ENCODE data around the gene SORCS2. TPM values are rescaled to one million over a fixed set of nuclear protein-coding genes. Genes with fewer than 3 reads are reported as not detected.

The SORCS2 gene
- total and polyA plus RNA-seq, 4 donors: 0.05 to 8.4 (median 1.8) TPM

DNA sequence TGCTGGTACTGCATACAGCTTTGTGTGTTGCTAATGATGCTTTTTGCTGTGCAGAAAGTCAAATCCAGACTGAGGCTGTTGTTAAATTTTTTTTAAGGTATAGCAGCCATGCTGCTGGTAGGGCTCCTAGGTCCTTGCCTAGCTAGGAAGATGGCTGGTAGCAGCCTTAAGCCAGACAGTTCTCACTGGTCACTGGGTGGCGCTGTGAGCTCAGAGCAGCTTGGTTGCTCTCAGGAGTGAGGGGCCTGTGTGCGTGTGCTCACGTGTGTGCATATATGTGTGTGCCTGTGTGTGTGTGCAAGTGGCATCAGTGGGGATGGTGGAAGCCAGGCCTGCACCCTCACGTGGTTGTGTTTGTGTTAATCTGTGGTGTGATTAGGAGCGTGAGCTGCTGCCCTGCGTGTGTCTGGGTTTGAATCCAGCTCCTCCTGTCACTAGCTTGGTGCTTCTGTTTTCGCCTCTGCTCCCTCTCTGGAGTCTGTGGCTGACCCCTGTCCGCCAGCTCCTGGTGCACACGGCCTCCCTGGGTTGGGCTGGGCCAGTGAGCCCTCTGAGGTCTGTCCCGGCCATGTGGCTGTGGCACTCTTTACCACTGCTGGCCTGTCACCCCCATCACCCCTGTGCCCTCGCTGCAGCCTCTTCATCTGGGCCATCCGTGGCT is 46.1 kb downstream of the SORCS2 start:
- ATAC-seq (ENCODE audit: low FRiP score): no peak
- no peak for DNase-seq
- Histone ChIP-seq H3K9me3 (ENCODE audit: control insufficient read depth, low read length) (no peaks in the 10 kb centered on the region), H3K27ac (ENCODE audit: low read depth in 1 of 2, low read length in 2 of 2) (no peak overlapping the region), H3K27me3 (ENCODE audit: control insufficient read depth in 1 of 2, insufficient read depth in 2 of 2, low read length in 1 of 2) (no peaks in the 10 kb centered on the region), H3K4me1 (ENCODE audit: control insufficient read depth in 1 of 2, insufficient read depth in 2 of 2, low read length in 2 of 2) (no peaks in the 10 kb centered on the region), H3K36me3 (ENCODE audit: control insufficient read depth in 1 of 2, insufficient read depth in 2 of 2, low read length in 1 of 2) (no peaks in the 10 kb centered on the region), H3K4me3 (ENCODE audit: low read length in 2 of 2) (no peak overlapping the region)
- intact Hi-C loops (cut with DNase I): no loop called here
- 98 to 100% methylated on average over 12 of the region's 12 CpGs for WGBS, 2 donors

DNA sequence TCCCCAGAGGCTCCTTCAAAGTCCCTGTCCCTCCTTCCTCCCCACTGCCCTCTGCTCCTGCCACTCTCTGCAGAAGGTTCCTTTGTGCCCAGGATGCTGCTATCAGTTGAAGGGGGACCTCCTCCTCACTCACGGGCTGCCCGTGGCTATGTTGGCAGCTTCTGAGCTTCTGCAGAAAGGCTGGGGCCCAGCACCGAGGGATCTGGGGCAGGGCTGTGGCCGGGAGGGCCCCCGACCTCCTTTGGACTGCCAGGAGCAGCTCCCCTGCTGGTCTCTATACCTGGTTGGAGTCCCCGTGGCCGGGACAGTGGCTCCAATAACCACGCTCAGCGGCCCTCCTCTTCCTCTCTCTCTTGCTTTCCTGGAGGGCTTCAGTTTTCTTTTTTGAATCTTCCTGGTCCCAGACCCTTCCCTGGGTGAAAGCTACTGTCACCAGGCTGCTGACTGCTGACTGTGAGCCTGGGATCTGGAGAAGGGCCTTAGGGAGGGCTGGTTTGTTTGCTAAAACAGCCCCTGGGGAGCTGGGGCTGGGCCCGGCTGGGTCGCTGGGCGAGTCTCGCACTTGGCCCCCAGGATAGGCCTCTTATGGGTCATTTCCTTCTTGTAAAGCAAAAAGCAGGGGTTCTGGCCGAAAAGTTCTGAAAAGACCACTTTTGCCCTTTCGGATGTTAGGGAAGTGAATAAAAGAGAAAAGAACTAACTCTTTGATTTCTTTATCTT is 46.9 kb downstream of the SORCS2 start:
- Histone ChIP-seq H3K36me3 (ENCODE audit: control insufficient read depth in 1 of 2, insufficient read depth in 2 of 2, low read length in 1 of 2) (no peaks in the 10 kb centered on the region), H3K9me3 (ENCODE audit: control insufficient read depth, low read length) (no peaks in the 10 kb centered on the region), H3K4me3 (ENCODE audit: low read length in 2 of 2) (no peak overlapping the region), H3K27me3 (ENCODE audit: control insufficient read depth in 1 of 2, insufficient read depth in 2 of 2, low read length in 1 of 2) (no peaks in the 10 kb centered on the region), H3K27ac (ENCODE audit: low read depth in 1 of 2, low read length in 2 of 2) (no peak overlapping the region), H3K4me1 (ENCODE audit: control insufficient read depth in 1 of 2, insufficient read depth in 2 of 2, low read length in 2 of 2) (no peaks in the 10 kb centered on the region)
- intact Hi-C loops (cut with DNase I): no loop called here
- DNase-seq (no peak), ATAC-seq (ENCODE audit: low FRiP score) (no peak)
- 88 to 96% methylated on average over 15 of the region's 15 CpGs for WGBS, 2 donors

DNA sequence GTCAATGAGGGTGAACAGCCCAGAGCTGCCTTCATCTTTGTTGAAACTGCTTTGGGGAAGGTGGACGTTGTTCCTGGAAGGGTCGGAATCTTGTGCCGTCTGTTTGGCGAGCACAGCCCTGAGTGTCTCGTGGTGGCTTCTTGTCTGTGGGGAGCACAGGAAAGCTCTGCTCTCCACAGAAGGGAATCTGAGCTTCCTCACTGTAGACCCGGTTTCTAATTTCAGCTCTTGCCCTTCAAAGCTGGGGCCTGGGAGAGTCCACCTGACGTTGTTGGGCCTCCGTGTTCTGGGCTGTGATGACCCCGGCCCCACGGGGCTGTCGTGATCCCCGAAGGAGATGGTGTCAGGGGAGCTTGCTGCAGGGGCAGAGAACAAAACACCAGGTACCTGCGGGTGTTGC is 47.5 kb downstream of the SORCS2 start:
- no peaks in the 10 kb centered on the region for H3K4me1 ChIP-seq (ENCODE audit: control insufficient read depth in 1 of 2, insufficient read depth in 2 of 2, low read length in 2 of 2)
- H3K9me3 ChIP-seq (ENCODE audit: control insufficient read depth, low read length): no peaks in the 10 kb centered on the region
- H3K27me3 ChIP-seq (ENCODE audit: control insufficient read depth in 1 of 2, insufficient read depth in 2 of 2, low read length in 1 of 2): no peaks in the 10 kb centered on the region
- no peak overlapping the region for H3K27ac ChIP-seq (ENCODE audit: low read depth in 1 of 2, low read length in 2 of 2)
- no peak overlapping the region for H3K4me3 ChIP-seq (ENCODE audit: low read length in 2 of 2)
- DNase-seq (peak in 1 of 2 donors; percentile 27), ATAC-seq (ENCODE audit: low FRiP score) (no peak)
- intact Hi-C loops (cut with DNase I): no loop called here
- H3K36me3 ChIP-seq (ENCODE audit: control insufficient read depth in 1 of 2, insufficient read depth in 2 of 2, low read length in 1 of 2): no peaks in the 10 kb centered on the region
- 92 to 94% methylated on average over 13 of the region's 13 CpGs for WGBS, 2 donors

DNA sequence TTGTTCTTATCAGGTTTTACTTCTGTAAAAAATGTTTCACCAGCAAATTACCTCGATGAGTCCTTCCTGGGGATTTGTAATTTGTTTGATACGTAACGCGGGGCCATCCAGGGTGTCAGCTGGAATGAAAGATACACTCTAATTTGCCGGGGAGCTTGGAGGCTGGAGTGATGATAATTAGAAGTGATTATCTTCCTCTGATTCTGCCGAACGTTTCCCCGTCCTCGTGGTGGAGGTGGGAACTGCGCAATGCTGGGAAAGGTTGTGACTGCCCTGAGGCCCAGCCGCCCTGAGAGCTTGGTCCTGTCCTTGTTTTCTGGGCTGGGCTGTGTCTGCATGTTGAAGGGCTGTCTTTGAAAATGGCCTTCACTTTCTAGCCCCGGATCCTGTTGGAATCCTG is 48.0 kb downstream of the SORCS2 start:
- no peak overlapping the region for H3K27ac ChIP-seq (ENCODE audit: low read depth in 1 of 2, low read length in 2 of 2)
- no peaks in the 10 kb centered on the region for H3K36me3 ChIP-seq (ENCODE audit: control insufficient read depth in 1 of 2, insufficient read depth in 2 of 2, low read length in 1 of 2)
- H3K9me3 ChIP-seq (ENCODE audit: control insufficient read depth, low read length): no peaks in the 10 kb centered on the region
- peak in 1 of 2 donors; percentile 3 for DNase-seq
- no peak overlapping the region for H3K4me3 ChIP-seq (ENCODE audit: low read length in 2 of 2)
- no peak for ATAC-seq (ENCODE audit: low FRiP score)
- 92 to 94% methylated on average over 12 of the region's 12 CpGs for WGBS, 2 donors
- intact Hi-C loops (cut with DNase I): no loop called here
- no peaks in the 10 kb centered on the region for H3K27me3 ChIP-seq (ENCODE audit: control insufficient read depth in 1 of 2, insufficient read depth in 2 of 2, low read length in 1 of 2)
- H3K4me1 ChIP-seq (ENCODE audit: control insufficient read depth in 1 of 2, insufficient read depth in 2 of 2, low read length in 2 of 2): no peaks in the 10 kb centered on the region

DNA sequence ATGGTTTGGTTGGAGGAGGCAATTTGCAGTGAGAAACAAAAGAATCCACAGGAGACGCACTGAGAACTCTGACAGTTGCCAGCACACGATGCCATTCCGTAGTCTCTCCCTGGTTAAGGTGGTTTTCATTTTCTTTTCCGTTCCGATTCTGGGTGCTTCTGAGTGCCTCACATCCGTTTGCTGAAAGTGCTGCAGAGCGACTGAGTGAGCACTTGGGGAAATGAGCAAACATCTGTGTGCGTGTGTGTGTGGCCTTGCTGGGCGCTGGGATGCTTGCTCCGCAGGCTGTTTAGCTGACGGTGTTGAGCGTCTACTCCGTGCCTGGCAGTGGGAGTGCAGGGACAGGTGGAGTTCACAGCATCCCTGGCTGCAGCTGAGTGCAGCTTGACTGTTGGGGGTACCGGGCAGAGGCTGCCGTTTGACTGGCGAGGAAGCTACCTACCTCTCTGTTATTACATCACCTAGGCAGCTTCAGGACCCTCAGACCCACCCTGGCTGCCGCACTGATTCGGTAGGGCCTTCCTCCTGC is 49.3 kb downstream of the SORCS2 start:
- intact Hi-C loops (cut with DNase I): no loop called here
- DNase-seq (no peak), ATAC-seq (ENCODE audit: low FRiP score) (no peak)
- Histone ChIP-seq H3K27me3 (ENCODE audit: control insufficient read depth in 1 of 2, insufficient read depth in 2 of 2, low read length in 1 of 2) (no peaks in the 10 kb centered on the region), H3K4me1 (ENCODE audit: control insufficient read depth in 1 of 2, insufficient read depth in 2 of 2, low read length in 2 of 2) (no peaks in the 10 kb centered on the region), H3K9me3 (ENCODE audit: control insufficient read depth, low read length) (no peaks in the 10 kb centered on the region), H3K36me3 (ENCODE audit: control insufficient read depth in 1 of 2, insufficient read depth in 2 of 2, low read length in 1 of 2) (no peaks in the 10 kb centered on the region), H3K4me3 (ENCODE audit: low read length in 2 of 2) (no peak overlapping the region), H3K27ac (ENCODE audit: low read depth in 1 of 2, low read length in 2 of 2) (no peak overlapping the region)
- WGBS, 2 donors: 96 to 97% methylated on average over 18 of the region's 18 CpGs

DNA sequence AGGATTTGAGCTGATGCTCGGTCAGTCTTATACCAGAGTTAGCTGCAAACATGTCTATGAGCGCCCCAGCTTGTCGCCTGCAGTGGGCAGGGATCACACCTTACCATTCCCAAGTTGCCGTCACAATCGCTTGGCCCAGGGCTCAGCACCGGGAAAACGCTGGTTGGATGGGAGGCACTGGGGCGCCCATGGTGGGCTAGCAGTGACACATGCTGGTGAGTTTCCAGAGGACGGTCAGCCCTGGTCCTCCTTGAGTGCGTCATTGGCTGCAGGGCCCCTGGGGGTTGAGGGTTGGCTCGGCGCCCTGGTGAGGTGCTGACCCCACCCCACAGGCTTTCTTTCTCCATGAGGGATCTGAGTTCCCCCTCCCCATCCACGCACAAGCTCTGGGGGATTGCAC is 50.4 kb downstream of the SORCS2 start:
- no peak for ATAC-seq (ENCODE audit: low FRiP score)
- intact Hi-C loops (cut with DNase I): no loop called here
- no peak overlapping the region for H3K27ac ChIP-seq (ENCODE audit: low read depth in 1 of 2, low read length in 2 of 2)
- no peaks in the 10 kb centered on the region for H3K27me3 ChIP-seq (ENCODE audit: control insufficient read depth in 1 of 2, insufficient read depth in 2 of 2, low read length in 1 of 2)
- 94 to 95% methylated on average over 13 of the region's 13 CpGs for WGBS, 2 donors
- H3K4me1 ChIP-seq (ENCODE audit: control insufficient read depth in 1 of 2, insufficient read depth in 2 of 2, low read length in 2 of 2): no peaks in the 10 kb centered on the region
- H3K4me3 ChIP-seq (ENCODE audit: low read length in 2 of 2): no peak overlapping the region
- no peak for DNase-seq
- H3K36me3 ChIP-seq (ENCODE audit: control insufficient read depth in 1 of 2, insufficient read depth in 2 of 2, low read length in 1 of 2): no peaks in the 10 kb centered on the region
- H3K9me3 ChIP-seq (ENCODE audit: control insufficient read depth, low read length): no peaks in the 10 kb centered on the region

DNA sequence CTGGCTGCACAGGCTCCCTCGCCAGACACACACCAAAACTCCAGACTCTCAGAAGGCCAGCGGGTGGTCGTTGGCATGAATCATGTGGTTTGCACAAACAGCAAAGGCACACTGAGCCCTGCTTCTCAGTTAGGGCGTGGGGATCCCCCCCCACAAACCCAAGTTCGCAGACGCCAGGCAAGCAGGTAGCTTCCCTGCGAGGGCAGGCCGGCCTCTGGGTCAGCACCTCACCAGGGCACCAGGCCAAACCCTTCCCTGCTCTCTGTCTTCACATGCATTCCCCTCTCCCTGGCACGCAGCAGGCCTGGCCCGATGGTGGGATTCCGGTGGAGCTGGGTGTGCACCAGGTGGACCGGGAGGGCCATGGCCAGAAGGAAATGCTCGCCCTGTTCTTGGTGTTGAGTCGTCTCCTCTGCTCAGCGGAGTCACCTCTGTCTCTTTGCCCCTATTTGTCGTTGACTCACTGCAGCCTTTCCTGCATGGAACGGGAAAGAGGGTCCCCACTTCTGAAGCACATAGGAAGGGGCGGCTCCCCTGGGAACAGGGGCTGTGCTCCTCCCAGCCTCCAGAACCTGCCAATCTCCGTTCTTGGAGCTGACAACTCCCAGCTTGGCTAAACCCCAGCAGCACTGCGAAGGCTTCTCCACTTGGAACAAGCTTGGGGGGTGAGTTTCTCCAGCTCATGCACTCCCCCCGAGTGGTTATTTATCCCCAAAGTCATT is 51.4 kb downstream of the SORCS2 start:
- Histone ChIP-seq H3K9me3 (ENCODE audit: control insufficient read depth, low read length) (no peaks in the 10 kb centered on the region), H3K27ac (ENCODE audit: low read depth in 1 of 2, low read length in 2 of 2) (no peak overlapping the region), H3K36me3 (ENCODE audit: control insufficient read depth in 1 of 2, insufficient read depth in 2 of 2, low read length in 1 of 2) (no peaks in the 10 kb centered on the region), H3K27me3 (ENCODE audit: control insufficient read depth in 1 of 2, insufficient read depth in 2 of 2, low read length in 1 of 2) (no peaks in the 10 kb centered on the region), H3K4me1 (ENCODE audit: control insufficient read depth in 1 of 2, insufficient read depth in 2 of 2, low read length in 2 of 2) (no peaks in the 10 kb centered on the region), H3K4me3 (ENCODE audit: low read length in 2 of 2) (no peak overlapping the region)
- ATAC-seq (ENCODE audit: low FRiP score) (peak; percentile 30), DNase-seq (no peak)
- intact Hi-C loops (cut with DNase I): no loop called here
- WGBS, 2 donors: 71 to 79% methylated on average over 21 of the region's 21 CpGs

DNA sequence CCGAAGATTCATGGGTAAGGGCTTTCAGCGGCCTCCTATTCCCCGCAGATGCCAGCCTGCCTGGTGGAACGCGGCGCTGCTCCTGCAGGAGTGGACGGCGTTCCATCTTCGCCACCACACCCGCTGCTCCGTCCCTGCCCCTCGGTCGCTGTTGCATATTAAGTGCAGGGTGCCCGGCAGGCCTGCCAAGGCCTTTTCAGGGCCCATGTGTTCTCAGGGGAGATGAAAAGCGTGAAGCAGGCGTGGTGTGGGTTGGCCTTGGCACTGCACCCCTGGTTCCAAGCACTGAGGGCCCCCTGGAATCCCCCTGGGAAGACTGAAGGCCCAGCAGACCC is 52.0 kb downstream of the SORCS2 start:
- H3K4me1 ChIP-seq (ENCODE audit: control insufficient read depth in 1 of 2, insufficient read depth in 2 of 2, low read length in 2 of 2): no peaks in the 10 kb centered on the region
- no peak overlapping the region for H3K4me3 ChIP-seq (ENCODE audit: low read length in 2 of 2)
- DNase-seq (no peak), ATAC-seq (ENCODE audit: low FRiP score) (no peak)
- H3K27ac ChIP-seq (ENCODE audit: low read depth in 1 of 2, low read length in 2 of 2): no peak overlapping the region
- H3K36me3 ChIP-seq (ENCODE audit: control insufficient read depth in 1 of 2, insufficient read depth in 2 of 2, low read length in 1 of 2): no peaks in the 10 kb centered on the region
- WGBS, 2 donors: 43 to 60% methylated on average over 16 of the region's 16 CpGs
- intact Hi-C loops (cut with DNase I): no loop called here
- no peaks in the 10 kb centered on the region for H3K9me3 ChIP-seq (ENCODE audit: control insufficient read depth, low read length)
- no peaks in the 10 kb centered on the region for H3K27me3 ChIP-seq (ENCODE audit: control insufficient read depth in 1 of 2, insufficient read depth in 2 of 2, low read length in 1 of 2)

Measured in aorta (tissue), 5 donors.